Fibroblast of lung (primary cell): ENCODE data around the gene ACSS1.

ENCODE experiments used
- EZH2 ChIP-seq: IDR thresholded peaks from 2 replicates; pipeline ENCODE4 v1.5.1; 2012; ENCODE audit warnings: low read length, control low read depth, mild to moderate bottlenecking; ENCODE audit errors: missing control alignments
- TF ChIP-seq, protein P1 (sequence below), 2 donors: IDR thresholded peaks in 1 of 2; conservative IDR thresholded peaks in 1 of 2; 1 replicate in 1 of 2; 2 replicates in 1 of 2; pipeline ENCODE4 v1.5.1; 2011 to 2012; ENCODE audit warnings: low read length in 2 of 2, control low read depth in 1 of 2, inconsistent platforms in 1 of 2, low read depth in 1 of 2, mild to moderate bottlenecking in 1 of 2

DNA sequence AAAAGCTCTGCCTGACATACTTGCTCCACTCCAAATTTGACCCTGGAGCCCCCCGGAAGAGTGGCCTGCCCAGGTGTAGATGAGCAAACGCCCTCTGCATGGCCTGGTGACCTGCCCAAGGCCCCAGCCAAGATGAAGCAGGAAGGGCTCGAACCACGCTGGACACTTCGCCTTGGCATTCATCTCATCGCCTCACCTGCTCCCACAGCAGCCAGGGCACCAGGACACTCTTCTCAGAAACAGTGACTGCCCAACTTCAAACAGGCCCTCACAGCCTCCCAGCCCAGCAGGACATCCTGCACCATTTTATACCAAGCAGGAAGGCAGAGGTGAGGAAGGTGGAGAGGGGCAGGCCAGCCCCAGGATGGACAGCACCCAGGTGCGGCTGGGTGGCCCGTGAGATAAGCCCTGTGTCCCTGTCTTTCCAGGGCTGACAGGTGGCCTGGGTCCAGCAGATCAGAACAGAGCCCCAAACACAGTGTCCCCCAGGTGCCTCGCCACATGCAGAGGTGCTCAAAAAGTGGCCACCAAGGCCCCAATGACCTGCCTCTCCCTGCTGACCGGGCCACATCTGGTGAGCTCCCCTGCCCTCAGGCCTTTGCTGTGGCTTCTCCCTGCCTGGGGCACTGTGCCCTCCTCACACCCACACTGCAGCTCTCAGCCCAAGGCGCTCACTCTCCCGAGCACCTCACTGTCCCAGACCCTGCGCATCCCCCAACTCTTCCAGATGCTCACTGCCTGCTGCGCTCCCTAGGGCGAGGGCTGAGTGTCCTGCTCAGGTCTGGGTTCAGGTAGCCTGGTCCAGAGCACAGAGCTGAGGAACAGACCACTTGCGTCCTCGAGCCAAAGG lies 7.2 kb downstream of the ACSS1 start:
- TF ChIP-seq, protein P1, sequence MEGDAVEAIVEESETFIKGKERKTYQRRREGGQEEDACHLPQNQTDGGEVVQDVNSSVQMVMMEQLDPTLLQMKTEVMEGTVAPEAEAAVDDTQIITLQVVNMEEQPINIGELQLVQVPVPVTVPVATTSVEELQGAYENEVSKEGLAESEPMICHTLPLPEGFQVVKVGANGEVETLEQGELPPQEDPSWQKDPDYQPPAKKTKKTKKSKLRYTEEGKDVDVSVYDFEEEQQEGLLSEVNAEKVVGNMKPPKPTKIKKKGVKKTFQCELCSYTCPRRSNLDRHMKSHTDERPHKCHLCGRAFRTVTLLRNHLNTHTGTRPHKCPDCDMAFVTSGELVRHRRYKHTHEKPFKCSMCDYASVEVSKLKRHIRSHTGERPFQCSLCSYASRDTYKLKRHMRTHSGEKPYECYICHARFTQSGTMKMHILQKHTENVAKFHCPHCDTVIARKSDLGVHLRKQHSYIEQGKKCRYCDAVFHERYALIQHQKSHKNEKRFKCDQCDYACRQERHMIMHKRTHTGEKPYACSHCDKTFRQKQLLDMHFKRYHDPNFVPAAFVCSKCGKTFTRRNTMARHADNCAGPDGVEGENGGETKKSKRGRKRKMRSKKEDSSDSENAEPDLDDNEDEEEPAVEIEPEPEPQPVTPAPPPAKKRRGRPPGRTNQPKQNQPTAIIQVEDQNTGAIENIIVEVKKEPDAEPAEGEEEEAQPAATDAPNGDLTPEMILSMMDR (conservative IDR thresholded peaks at IDR 0.05 in 1 of 2, IDR thresholded peaks at IDR 0.05 in 1 of 2; ENCODE audit: low read depth in 1 of 2, low read length in 2 of 2) = no peak
- no peak for TF ChIP-seq EZH2
